ENCODE measurements around the gene ETV5.

ETV5 gene

GRCh38 chr3:185998136-185998535 lies 110.8 kb downstream of the ETV5 start:
- TF ChIP-seq CTCF (IDR thresholded peaks at IDR 0.05; ENCODE audit: control insufficient read depth, insufficient read depth, low read depth, low read length, missing control alignments): no peak
- no peak overlapping the region for H3K4me3 ChIP-seq (ENCODE audit: control insufficient read depth, low read depth, low read length)
- DNase-seq (ENCODE audit: low read depth): no peak

GRCh38 chr3:185997130-185997529 lies 111.8 kb downstream of the ETV5 start:
- DNase-seq (ENCODE audit: low read depth): no peak
- TF ChIP-seq CTCF (IDR thresholded peaks at IDR 0.05; ENCODE audit: control insufficient read depth, insufficient read depth, low read depth, low read length, missing control alignments): no peak
- H3K4me3 ChIP-seq (ENCODE audit: control insufficient read depth, low read depth, low read length): no peak overlapping the region

All from AG09309 (cell line).